ENCODE measurements around the gene THEM5.

The THEM5 gene

GRCh38 chr1:151825204-151825603 lies 28.3 kb downstream of the THEM5 start:
- H3K27me3 Mint-ChIP-seq = no peaks in the 10 kb centered on the region
- no peaks in the 10 kb centered on the region for H3K9me3 Mint-ChIP-seq
- H3K4me1 Mint-ChIP-seq (ENCODE audit: low read depth) = peaks cover 82% of the 10 kb centered on the region
- peak overlapping the region; percentile 49 for H3K4me3 Mint-ChIP-seq
- H3K27ac Mint-ChIP-seq = peak overlapping the region; percentile 21
- no peaks in the 10 kb centered on the region for H3K36me3 Mint-ChIP-seq (ENCODE audit: low read depth)

GRCh38 chr1:151823175-151823574 lies 30.3 kb downstream of the THEM5 start:
- H3K27me3 Mint-ChIP-seq = no peaks in the 10 kb centered on the region
- no peaks in the 10 kb centered on the region for H3K9me3 Mint-ChIP-seq
- peak overlapping the region; percentile 36 for H3K4me3 Mint-ChIP-seq
- no peaks in the 10 kb centered on the region for H3K36me3 Mint-ChIP-seq (ENCODE audit: low read depth)
- H3K4me1 Mint-ChIP-seq (ENCODE audit: low read depth) = peaks cover 69% of the 10 kb centered on the region
- peak overlapping the region; percentile 8 for H3K27ac Mint-ChIP-seq

- no peaks in the 10 kb centered on the region for H3K9me3 Mint-ChIP-seq
- peaks cover 66% of the 10 kb centered on the region for H3K4me1 Mint-ChIP-seq (ENCODE audit: low read depth)
- H3K36me3 Mint-ChIP-seq (ENCODE audit: low read depth) = no peaks in the 10 kb centered on the region
- H3K27me3 Mint-ChIP-seq = no peaks in the 10 kb centered on the region
- H3K27ac Mint-ChIP-seq = peak overlapping the region; percentile 59
- H3K4me3 Mint-ChIP-seq = peak overlapping the region; percentile 36
Measured at GRCh38 chr1:151822404-151822803, 31.1 kb downstream of the THEM5 start.

GRCh38 chr1:151820940-151821339 lies 32.6 kb downstream of the THEM5 start:
- no peaks in the 10 kb centered on the region for H3K27me3 Mint-ChIP-seq
- peak overlapping the region; percentile 11 for H3K27ac Mint-ChIP-seq
- H3K4me3 Mint-ChIP-seq = no peak overlapping the region
- H3K4me1 Mint-ChIP-seq (ENCODE audit: low read depth) = peaks cover 63% of the 10 kb centered on the region
- H3K36me3 Mint-ChIP-seq (ENCODE audit: low read depth) = no peaks in the 10 kb centered on the region
- no peaks in the 10 kb centered on the region for H3K9me3 Mint-ChIP-seq

- no peak overlapping the region for H3K4me3 Mint-ChIP-seq
- no peak overlapping the region for H3K27ac Mint-ChIP-seq
- no peaks in the 10 kb centered on the region for H3K9me3 Mint-ChIP-seq
Measured at GRCh38 chr1:151819976-151820623, 33.4 kb downstream of the THEM5 start.

GRCh38 chr1:151819227-151819835 lies 34.2 kb downstream of the THEM5 start:
- Mint-ChIP-seq H3K27me3 (no peaks in the 10 kb centered on the region), H3K4me3 (no peak overlapping the region), H3K27ac (no peak overlapping the region), H3K4me1 (ENCODE audit: low read depth) (peaks cover 63% of the 10 kb centered on the region), H3K36me3 (ENCODE audit: low read depth) (no peaks in the 10 kb centered on the region), H3K9me3 (no peaks in the 10 kb centered on the region)

More at GRCh38 chr1:151819976-151820623, 33.4 kb downstream of the THEM5 start:
- H3K27me3 Mint-ChIP-seq = no peaks in the 10 kb centered on the region
- peaks cover 63% of the 10 kb centered on the region for H3K4me1 Mint-ChIP-seq (ENCODE audit: low read depth)
- H3K36me3 Mint-ChIP-seq (ENCODE audit: low read depth) = no peaks in the 10 kb centered on the region

GRCh38 chr1:151817353-151817730 lies 36.2 kb downstream of the THEM5 start:
- H3K4me1 Mint-ChIP-seq (ENCODE audit: low read depth) = peaks cover 56% of the 10 kb centered on the region
- no peak overlapping the region for H3K4me3 Mint-ChIP-seq
- no peaks in the 10 kb centered on the region for H3K36me3 Mint-ChIP-seq (ENCODE audit: low read depth)
- H3K27ac Mint-ChIP-seq = no peak overlapping the region
- no peaks in the 10 kb centered on the region for H3K27me3 Mint-ChIP-seq
- no peaks in the 10 kb centered on the region for H3K9me3 Mint-ChIP-seq

GRCh38 chr1:151816548-151817352 lies 36.8 kb downstream of the THEM5 start:
- Mint-ChIP-seq H3K9me3 (no peaks in the 10 kb centered on the region), H3K27me3 (no peaks in the 10 kb centered on the region), H3K27ac (no peak overlapping the region), H3K4me1 (ENCODE audit: low read depth) (peaks cover 50% of the 10 kb centered on the region), H3K36me3 (ENCODE audit: low read depth) (no peaks in the 10 kb centered on the region), H3K4me3 (no peak overlapping the region)

GRCh38 chr1:151815716-151816327 lies 37.7 kb downstream of the THEM5 start:
- H3K4me1 Mint-ChIP-seq (ENCODE audit: low read depth) = peaks cover 41% of the 10 kb centered on the region
- no peaks in the 10 kb centered on the region for H3K9me3 Mint-ChIP-seq
- no peaks in the 10 kb centered on the region for H3K36me3 Mint-ChIP-seq (ENCODE audit: low read depth)
- no peak overlapping the region for H3K4me3 Mint-ChIP-seq
- H3K27ac Mint-ChIP-seq = no peak overlapping the region
- no peaks in the 10 kb centered on the region for H3K27me3 Mint-ChIP-seq

GRCh38 chr1:151814971-151815545 lies 38.5 kb downstream of the THEM5 start:
- no peaks in the 10 kb centered on the region for H3K36me3 Mint-ChIP-seq (ENCODE audit: low read depth)
- no peaks in the 10 kb centered on the region for H3K27me3 Mint-ChIP-seq
- no peaks in the 10 kb centered on the region for H3K9me3 Mint-ChIP-seq
- H3K4me3 Mint-ChIP-seq = no peak overlapping the region
- no peak overlapping the region for H3K27ac Mint-ChIP-seq
- H3K4me1 Mint-ChIP-seq (ENCODE audit: low read depth) = peaks cover 34% of the 10 kb centered on the region

GRCh38 chr1:151814426-151814825 lies 39.1 kb downstream of the THEM5 start:
- H3K9me3 Mint-ChIP-seq = no peaks in the 10 kb centered on the region
- H3K27ac Mint-ChIP-seq = no peak overlapping the region
- no peak overlapping the region for H3K4me3 Mint-ChIP-seq
- no peaks in the 10 kb centered on the region for H3K36me3 Mint-ChIP-seq (ENCODE audit: low read depth)
- no peaks in the 10 kb centered on the region for H3K27me3 Mint-ChIP-seq
- peaks cover 27% of the 10 kb centered on the region for H3K4me1 Mint-ChIP-seq (ENCODE audit: low read depth)

- Mint-ChIP-seq H3K4me1 (ENCODE audit: low read depth) (peaks cover 27% of the 10 kb centered on the region), H3K9me3 (no peaks in the 10 kb centered on the region), H3K4me3 (no peak overlapping the region), H3K36me3 (ENCODE audit: low read depth) (no peaks in the 10 kb centered on the region), H3K27ac (no peak overlapping the region), H3K27me3 (no peaks in the 10 kb centered on the region)
Measured at GRCh38 chr1:151813271-151813977, 40.1 kb downstream of the THEM5 start.

GRCh38 chr1:151811181-151811580 lies 42.3 kb downstream of the THEM5 start:
- Mint-ChIP-seq H3K27ac (no peak overlapping the region), H3K4me1 (ENCODE audit: low read depth) (peaks cover 14% of the 10 kb centered on the region), H3K4me3 (no peak overlapping the region), H3K27me3 (no peaks in the 10 kb centered on the region), H3K9me3 (no peaks in the 10 kb centered on the region), H3K36me3 (ENCODE audit: low read depth) (no peaks in the 10 kb centered on the region)

GRCh38 chr1:151809985-151810556 lies 43.4 kb downstream of the THEM5 start:
- no peaks in the 10 kb centered on the region for H3K9me3 Mint-ChIP-seq

More at GRCh38 chr1:151809985-151810556, 43.4 kb downstream of the THEM5 start:
- Mint-ChIP-seq H3K27me3 (no peaks in the 10 kb centered on the region), H3K36me3 (ENCODE audit: low read depth) (no peaks in the 10 kb centered on the region), H3K27ac (no peak overlapping the region), H3K4me1 (ENCODE audit: low read depth) (peaks cover 3% of the 10 kb centered on the region), H3K4me3 (no peak overlapping the region)

Measured in stimulated activated naive CD8-positive, alpha-beta T cell treated with anti-CD3 and anti-CD28 coated beads, Interleukin-15, Interleukin-2, amounts not matched to agents 100 ng/mL and 50 ng/mL, for 24 hours (primary cell).